ENCODE results near the gene GHR. TPM values are rescaled to one million over a fixed set of nuclear protein-coding genes. Genes with fewer than 3 reads are reported as not detected.
"Not testable (repeated sequence)": the region's sequence is repeated elsewhere in the genome, so short reads cannot be mapped to it uniquely, and the experiment has no call there.

Gene GHR
- total RNA-seq, 1 donor: not detected

GRCh38 chr5:42668254-42668653, 245.0 kb downstream of the GHR start:
- peaks cover 6% of the 10 kb centered on the region for H3K9me3 ChIP-seq (ENCODE audit: low read depth, low read length)
- no peaks in the 10 kb centered on the region for H3K4me1 ChIP-seq (ENCODE audit: insufficient read depth, low read length)
- H3K27me3 ChIP-seq (ENCODE audit: insufficient read depth, low read length): no peaks in the 10 kb centered on the region
- H3K4me3 ChIP-seq (ENCODE audit: low read length): no peak overlapping the region

- H3K27me3 ChIP-seq (ENCODE audit: insufficient read depth, low read length): no peaks in the 10 kb centered on the region
- no peak overlapping the region for H3K4me3 ChIP-seq (ENCODE audit: low read length)
- no peaks in the 10 kb centered on the region for H3K4me1 ChIP-seq (ENCODE audit: insufficient read depth, low read length)
- peaks cover 9% of the 10 kb centered on the region for H3K9me3 ChIP-seq (ENCODE audit: low read depth, low read length)
Measured at GRCh38 chr5:42672925-42673324, 249.7 kb downstream of the GHR start.

GRCh38 chr5:42675602-42676001, 252.4 kb downstream of the GHR start:
- H3K4me3 ChIP-seq (ENCODE audit: low read length): no peak overlapping the region
- H3K27me3 ChIP-seq (ENCODE audit: insufficient read depth, low read length): no peaks in the 10 kb centered on the region
- H3K4me1 ChIP-seq (ENCODE audit: insufficient read depth, low read length): no peaks in the 10 kb centered on the region
- peaks cover 9% of the 10 kb centered on the region for H3K9me3 ChIP-seq (ENCODE audit: low read depth, low read length)

GRCh38 chr5:42676362-42676761, 253.1 kb downstream of the GHR start:
- H3K4me3 ChIP-seq (ENCODE audit: low read length): no peak overlapping the region

GRCh38 chr5:42677156-42677842, 254.1 kb downstream of the GHR start:
- no peak overlapping the region for H3K4me3 ChIP-seq (ENCODE audit: low read length)
- no peaks in the 10 kb centered on the region for H3K4me1 ChIP-seq (ENCODE audit: insufficient read depth, low read length)
- H3K9me3 ChIP-seq (ENCODE audit: low read depth, low read length): peaks cover 9% of the 10 kb centered on the region
- no peaks in the 10 kb centered on the region for H3K27me3 ChIP-seq (ENCODE audit: insufficient read depth, low read length)

More at GRCh38 chr5:42676362-42676761, 253.1 kb downstream of the GHR start:
- Histone ChIP-seq H3K9me3 (ENCODE audit: low read depth, low read length) (peaks cover 9% of the 10 kb centered on the region), H3K27me3 (ENCODE audit: insufficient read depth, low read length) (no peaks in the 10 kb centered on the region), H3K4me1 (ENCODE audit: insufficient read depth, low read length) (no peaks in the 10 kb centered on the region)

GRCh38 chr5:42680046-42680445, 256.8 kb downstream of the GHR start:
- Histone ChIP-seq H3K4me3 (ENCODE audit: low read length) (no peak overlapping the region), H3K9me3 (ENCODE audit: low read depth, low read length) (no peaks in the 10 kb centered on the region), H3K27me3 (ENCODE audit: insufficient read depth, low read length) (no peaks in the 10 kb centered on the region), H3K4me1 (ENCODE audit: insufficient read depth, low read length) (no peaks in the 10 kb centered on the region)

GRCh38 chr5:42685078-42685477, 261.8 kb downstream of the GHR start:
- not testable (repeated sequence) for H3K4me3 ChIP-seq (ENCODE audit: low read length); H3K4me1 ChIP-seq (ENCODE audit: insufficient read depth, low read length); H3K27me3 ChIP-seq (ENCODE audit: insufficient read depth, low read length); H3K9me3 ChIP-seq (ENCODE audit: low read depth, low read length)

GRCh38 chr5:42689391-42689790, 266.2 kb downstream of the GHR start:
- Histone ChIP-seq H3K4me1 (ENCODE audit: insufficient read depth, low read length) (no peaks in the 10 kb centered on the region), H3K27me3 (ENCODE audit: insufficient read depth, low read length) (no peaks in the 10 kb centered on the region), H3K9me3 (ENCODE audit: low read depth, low read length) (no peaks in the 10 kb centered on the region), H3K4me3 (ENCODE audit: low read length) (no peak overlapping the region)

GRCh38 chr5:42691413-42691937, 268.2 kb downstream of the GHR start:
- H3K4me3 ChIP-seq (ENCODE audit: low read length): no peak overlapping the region
- no peaks in the 10 kb centered on the region for H3K4me1 ChIP-seq (ENCODE audit: insufficient read depth, low read length)
- H3K27me3 ChIP-seq (ENCODE audit: insufficient read depth, low read length): no peaks in the 10 kb centered on the region
- no peaks in the 10 kb centered on the region for H3K9me3 ChIP-seq (ENCODE audit: low read depth, low read length)

GRCh38 chr5:42701351-42702059, 278.3 kb downstream of the GHR start:
- no peaks in the 10 kb centered on the region for H3K4me1 ChIP-seq (ENCODE audit: insufficient read depth, low read length)
- peaks cover 10% of the 10 kb centered on the region for H3K9me3 ChIP-seq (ENCODE audit: low read depth, low read length)
- H3K4me3 ChIP-seq (ENCODE audit: low read length): no peak overlapping the region
- H3K27me3 ChIP-seq (ENCODE audit: insufficient read depth, low read length): no peaks in the 10 kb centered on the region

- Histone ChIP-seq H3K9me3 (ENCODE audit: low read depth, low read length) (peaks cover 10% of the 10 kb centered on the region), H3K27me3 (ENCODE audit: insufficient read depth, low read length) (no peaks in the 10 kb centered on the region), H3K4me3 (ENCODE audit: low read length) (no peak overlapping the region), H3K4me1 (ENCODE audit: insufficient read depth, low read length) (no peaks in the 10 kb centered on the region)
Measured at GRCh38 chr5:42703238-42703637, 280.0 kb downstream of the GHR start.

- H3K9me3 ChIP-seq (ENCODE audit: low read depth, low read length): no peaks in the 10 kb centered on the region
- no peaks in the 10 kb centered on the region for H3K27me3 ChIP-seq (ENCODE audit: insufficient read depth, low read length)
- H3K4me1 ChIP-seq (ENCODE audit: insufficient read depth, low read length): peaks cover 16% of the 10 kb centered on the region
- no peak overlapping the region for H3K4me3 ChIP-seq (ENCODE audit: low read length)
Measured at GRCh38 chr5:42715785-42716184, 292.5 kb downstream of the GHR start.

GRCh38 chr5:42718591-42718990, 295.4 kb downstream of the GHR start:
- Histone ChIP-seq H3K4me3 (ENCODE audit: low read length) (no peak overlapping the region), H3K4me1 (ENCODE audit: insufficient read depth, low read length) (peaks cover 16% of the 10 kb centered on the region), H3K27me3 (ENCODE audit: insufficient read depth, low read length) (peaks cover 6% of the 10 kb centered on the region), H3K9me3 (ENCODE audit: low read depth, low read length) (no peaks in the 10 kb centered on the region)

- no peaks in the 10 kb centered on the region for H3K9me3 ChIP-seq (ENCODE audit: low read depth, low read length)
- H3K4me3 ChIP-seq (ENCODE audit: low read length): no peak overlapping the region
- peaks cover 6% of the 10 kb centered on the region for H3K27me3 ChIP-seq (ENCODE audit: insufficient read depth, low read length)
- peaks cover 16% of the 10 kb centered on the region for H3K4me1 ChIP-seq (ENCODE audit: insufficient read depth, low read length)
Measured at GRCh38 chr5:42719034-42719433, 295.8 kb downstream of the GHR start.

GRCh38 chr5:42720251-42720650, 297.0 kb downstream of the GHR start:
- H3K4me1 ChIP-seq (ENCODE audit: insufficient read depth, low read length): peaks cover 16% of the 10 kb centered on the region
- no peak overlapping the region for H3K4me3 ChIP-seq (ENCODE audit: low read length)
- H3K27me3 ChIP-seq (ENCODE audit: insufficient read depth, low read length): peaks cover 6% of the 10 kb centered on the region
- no peaks in the 10 kb centered on the region for H3K9me3 ChIP-seq (ENCODE audit: low read depth, low read length)

GRCh38 chr5:42721484-42721883, 298.2 kb downstream of the GHR start:
- H3K27me3 ChIP-seq (ENCODE audit: insufficient read depth, low read length): peaks cover 6% of the 10 kb centered on the region
- no peaks in the 10 kb centered on the region for H3K9me3 ChIP-seq (ENCODE audit: low read depth, low read length)
- H3K4me3 ChIP-seq (ENCODE audit: low read length): no peak overlapping the region
- H3K4me1 ChIP-seq (ENCODE audit: insufficient read depth, low read length): peaks cover 16% of the 10 kb centered on the region

All from mononuclear cell (primary cell).